Esophagus muscularis mucosa (tissue), 4 donors: Measurements from ENCODE around the gene HSDL1. TPM values are rescaled to one million over a fixed set of nuclear protein-coding genes. Genes with fewer than 3 reads are reported as not detected.

Source experiments
- DNase-seq: peaks from one replicate; pipeline ENCODE4 v3.0.0-alpha.2; 2017; ENCODE audit errors: extremely low spot score
- H3K27ac ChIP-seq, 4 donors: fragments of 200-600 bp; sonication (generic); replicated peaks in 1 of 4; 1 replicate in 3 of 4; 2 replicates in 1 of 4; pipeline ENCODE4 v1.5.1; 2016 to 2019; ENCODE audit warnings: mild to moderate bottlenecking in 1 of 4
- H3K27me3 ChIP-seq, 4 donors: fragments of 200-600 bp; sonication (generic); one replicate each; pipeline versions ENCODE4 v1.5.1 to v1.6.0; 2016 to 2019
- H3K36me3 ChIP-seq, 4 donors: fragments of 200-600 bp; sonication (generic); one replicate each; pipeline ENCODE4 v1.5.1; 2016 to 2019
- H3K4me1 ChIP-seq, 4 donors: fragments of 200-600 bp; sonication (generic); one replicate each; pipeline ENCODE4 v1.5.1; 2016 to 2019
- H3K4me3 ChIP-seq, 4 donors: fragments of 200-600 bp; sonication (generic); 1 replicate in 2 of 4; 2 replicates in 2 of 4; pipeline ENCODE4 v1.5.1; 2016 to 2019; ENCODE audit warnings: mild to moderate bottlenecking in 4 of 4, moderate library complexity in 1 of 4
- H3K9me3 ChIP-seq, 4 donors: fragments of 200-600 bp; sonication (generic); 1 replicate in 3 of 4; 2 replicates in 1 of 4; pipeline ENCODE4 v1.5.1; 2016 to 2019
- CTCF ChIP-seq, 3 experiments: fragments of 200-600 bp in 2 of 3; fragments of 450-650 bp in 1 of 3; sonication (generic) in 2 of 3; IDR thresholded peaks; one replicate each; pipeline ENCODE4 v1.5.1; 2017 to 2019; ENCODE audit warnings: antibody characterized with exemption in 3 of 3, mild to moderate bottlenecking in 2 of 3, moderate library complexity in 1 of 3
- EP300 ChIP-seq: sonication (generic); formaldehyde crosslinking; IDR thresholded peaks from one replicate; pipeline ENCODE4 v1.6.1; 2017; ENCODE audit warnings: antibody characterized with exemption
- POLR2A ChIP-seq: fragments of 450-650 bp; IDR thresholded peaks from one replicate; pipeline ENCODE4 v1.6.1; 2017; ENCODE audit warnings: antibody characterized with exemption, moderate library complexity, mild to moderate bottlenecking, low read depth
- POLR2AphosphoS5 ChIP-seq, 2 donors: sonication (generic); formaldehyde crosslinking; IDR thresholded peaks; one replicate each; pipeline ENCODE4 v1.6.1; 2017; ENCODE audit warnings: antibody characterized with exemption in 2 of 2
- WGBS: methylation state at CpG from one replicate; pipeline ENCODE4 v1.1.5; 2018; 5-methylcytosine and 5-hydroxymethylcytosine counted together
- intact Hi-C: fragments of 100-400 bp; cut with DNase I; formaldehyde crosslinking; loops from one replicate; pipeline ENCODE4 v1.15.1; 2023
- total RNA-seq, 4 donors: library from RNA; depleted of rRNA; stranded (reverse); fragments of >200 nt; gene quantifications; one replicate each; pipeline versions ENCODE4 v1.1.0 to v1.2.1, GENCODE V29; 2016

HSDL1 gene
- total RNA-seq, 4 donors from 2014 or later = 7.1 to 14.6 (median 11.4) TPM

- no peaks in the 10 kb centered on the region for H3K9me3 ChIP-seq
- peaks cover 26 to 97% (median 79%) of the 10 kb centered on the region in 4 donors for H3K36me3 ChIP-seq
- no peaks in the 10 kb centered on the region for H3K27me3 ChIP-seq
- H3K4me3 ChIP-seq = no peak overlapping the region
- peaks cover 0 to 11% (median 8%) of the 10 kb centered on the region in 4 donors for H3K4me1 ChIP-seq
- intact Hi-C loops = no loop called here
- no peak for DNase-seq
- TF ChIP-seq POLR2AphosphoS5 (IDR thresholded peaks at IDR 0.05) = no peak
- 81% methylated on average over 4 of the region's 6 CpGs for WGBS
- no peak overlapping the region for H3K27ac ChIP-seq
Observed at GRCh38 chr16:84082110-84082509, 62.9 kb downstream of the HSDL1 start.

GRCh38 chr16:84081446-84081989 is 63.5 kb downstream of the HSDL1 start:
- TF ChIP-seq POLR2AphosphoS5 (IDR thresholded peaks at IDR 0.05) (no peak), CTCF (IDR thresholded peaks at IDR 0.05) (no peak), EP300 (no peak), POLR2A (no peak)
- intact Hi-C loops = no loop called here
- H3K27me3 ChIP-seq = no peaks in the 10 kb centered on the region
- no peaks in the 10 kb centered on the region for H3K9me3 ChIP-seq
- H3K36me3 ChIP-seq = peaks cover 20 to 97% (median 76%) of the 10 kb centered on the region in 4 donors
- no peak overlapping the region for H3K27ac ChIP-seq
- H3K4me1 ChIP-seq = peaks cover 0 to 11% (median 8%) of the 10 kb centered on the region in 4 donors
- DNase-seq = no peak
- 85% methylated on average over 14 of the region's 14 CpGs for WGBS
- no peak overlapping the region for H3K4me3 ChIP-seq

- 84% methylated on average over 6 of the region's 6 CpGs for WGBS
Observed at GRCh38 chr16:84080813-84081212, 64.2 kb downstream of the HSDL1 start.

GRCh38 chr16:84080378-84080777 is 64.6 kb downstream of the HSDL1 start:
- H3K36me3 ChIP-seq = peaks cover 15 to 97% (median 76%) of the 10 kb centered on the region in 4 donors
- WGBS = 83% methylated on average over 8 of the region's 8 CpGs
- TF ChIP-seq POLR2AphosphoS5 (IDR thresholded peaks at IDR 0.05) = no peak
- no peak for TF ChIP-seq POLR2A
- TF ChIP-seq CTCF (IDR thresholded peaks at IDR 0.05) = no peak
- no peak for TF ChIP-seq EP300
- DNase-seq = no peak
- no peaks in the 10 kb centered on the region for H3K9me3 ChIP-seq
- H3K27me3 ChIP-seq = no peaks in the 10 kb centered on the region
- peaks cover 0 to 11% (median 8%) of the 10 kb centered on the region in 4 donors for H3K4me1 ChIP-seq
- H3K4me3 ChIP-seq = no peak overlapping the region
- intact Hi-C loops = no loop called here
- no peak overlapping the region for H3K27ac ChIP-seq

More at GRCh38 chr16:84080813-84081212, 64.2 kb downstream of the HSDL1 start:
- no peak for DNase-seq
- Histone ChIP-seq H3K36me3 (peaks cover 15 to 97% (median 73%) of the 10 kb centered on the region in 4 donors), H3K4me1 (peaks cover 0 to 11% (median 8%) of the 10 kb centered on the region in 4 donors), H3K27me3 (no peaks in the 10 kb centered on the region), H3K27ac (no peak overlapping the region), H3K9me3 (no peaks in the 10 kb centered on the region), H3K4me3 (no peak overlapping the region)
- intact Hi-C loops = no loop called here
- TF ChIP-seq EP300 = no peak
- TF ChIP-seq POLR2AphosphoS5 (IDR thresholded peaks at IDR 0.05) = no peak
- no peak for TF ChIP-seq POLR2A
- no peak for TF ChIP-seq CTCF (IDR thresholded peaks at IDR 0.05)

GRCh38 chr16:84079664-84080063 is 65.3 kb downstream of the HSDL1 start:
- 91% methylated on average over 6 of the region's 6 CpGs for WGBS
- no peaks in the 10 kb centered on the region for H3K9me3 ChIP-seq
- no peak overlapping the region for H3K4me3 ChIP-seq
- no peak for DNase-seq
- intact Hi-C loops = no loop called here
- H3K36me3 ChIP-seq = peaks cover 22 to 97% (median 81%) of the 10 kb centered on the region in 4 donors
- no peaks in the 10 kb centered on the region for H3K27me3 ChIP-seq
- H3K27ac ChIP-seq = no peak overlapping the region
- TF ChIP-seq POLR2AphosphoS5 (IDR thresholded peaks at IDR 0.05) (no peak), EP300 (no peak), POLR2A (no peak), CTCF (IDR thresholded peaks at IDR 0.05) (no peak)
- H3K4me1 ChIP-seq = peaks cover 0 to 11% (median 8%) of the 10 kb centered on the region in 4 donors
